Gastrocnemius medialis (tissue), 4 donors: Measurements from ENCODE around the gene ADAMTS2. TPM values are rescaled to one million over a fixed set of nuclear protein-coding genes. Genes with fewer than 3 reads are reported as not detected.

Source experiments
- ATAC-seq, 2 donors: fragments of 150-250 bp; one replicate each; pipeline ENCODE4 v1.9.1; 2016
- DNase-seq, 2 donors: peaks; one replicate each; pipeline ENCODE4 v3.0.0-alpha.2; 2019
- H3K27ac ChIP-seq, 4 donors: fragments of 200-600 bp; sonication (generic); 1 replicate in 1 of 4; 2 replicates in 3 of 4; pipeline ENCODE4 v1.5.1; 2016 to 2018; ENCODE audit warnings: mild to moderate bottlenecking in 2 of 4, moderate library complexity in 1 of 4
- H3K27me3 ChIP-seq, 3 donors: fragments of 200-600 bp; sonication (generic) in 2 of 3; 1 replicate in 1 of 3; 2 replicates in 2 of 3; pipeline versions ENCODE4 v1.5.1 to v1.6.0; 2016 to 2019; ENCODE audit warnings: mild to moderate bottlenecking in 1 of 3, moderate library complexity in 1 of 3
- H3K36me3 ChIP-seq, 2 donors: fragments of 200-600 bp; sonication (generic) in 1 of 2; one replicate each; pipeline ENCODE4 v1.5.1; 2017 to 2018
- H3K4me1 ChIP-seq, 2 donors: fragments of 200-600 bp; sonication (generic) in 1 of 2; one replicate each; pipeline ENCODE4 v1.5.1; 2016 to 2017; ENCODE audit warnings: mild to moderate bottlenecking in 2 of 2
- H3K4me3 ChIP-seq, 4 donors: fragments of 200-600 bp; sonication (generic) in 3 of 4; 1 replicate in 1 of 4; 2 replicates in 3 of 4; pipeline ENCODE4 v1.5.1; 2016 to 2019; ENCODE audit warnings: mild to moderate bottlenecking in 2 of 4
- H3K9me3 ChIP-seq, 3 donors: fragments of 200-600 bp; sonication (generic) in 2 of 3; 1 replicate in 1 of 3; 2 replicates in 2 of 3; pipeline ENCODE4 v1.5.1; 2016 to 2019
- CTCF ChIP-seq, 5 experiments: fragments of 450-650 bp in 3 of 5; fragments of 200-600 bp in 2 of 5; sonication (generic) in 2 of 5; IDR thresholded peaks in 4 of 5; conservative IDR thresholded peaks in 1 of 5; 1 replicate in 4 of 5; 2 replicates in 1 of 5; pipeline ENCODE4 v1.5.1; 2016 to 2019; ENCODE audit warnings: antibody characterized with exemption in 5 of 5, mild to moderate bottlenecking in 3 of 5, moderate library complexity in 3 of 5
- POLR2A ChIP-seq, 2 donors: fragments of 450-650 bp; IDR thresholded peaks; one replicate each; pipeline ENCODE4 v1.6.1; 2017; ENCODE audit warnings: antibody characterized with exemption in 2 of 2, mild to moderate bottlenecking in 2 of 2, moderate library complexity in 2 of 2
- in situ Hi-C, 4 donors: fragments of 200-750 bp; cut with MboI; loops; one replicate each; pipeline versions ENCODE4 v1.15.0 to v1.8.0; 2017; ENCODE audit warnings: low sequenced_read_pairs in 4 of 4
- intact Hi-C: fragments of 100-400 bp; cut with DNase I; formaldehyde crosslinking; loops from one replicate; pipeline ENCODE4 v1.15.1; 2023; ENCODE audit warnings: low total_unique reads
- total RNA-seq, 4 donors: library from RNA; depleted of rRNA; stranded (reverse); fragments of >200 nt; gene quantifications; one replicate each; pipeline versions ENCODE4 v1.1.0 to v1.2.3, GENCODE V29; 2016

The ADAMTS2 gene
- total RNA-seq, 4 donors from 2014 or later = 0.78 to 3.8 (median 2.0) TPM

- no peaks in the 10 kb centered on the region for H3K4me1 ChIP-seq
- TF ChIP-seq POLR2A (IDR thresholded peaks at IDR 0.05) = no peak
- TF ChIP-seq CTCF (IDR thresholded peaks at IDR 0.05 in 4 of 5, conservative IDR thresholded peaks at IDR 0.05 in 1 of 5) = no peak
- intact Hi-C loops (no loop called here), in situ Hi-C loops (no loop called here)
- DNase-seq (no peak), ATAC-seq (no peak)
- no peaks in the 10 kb centered on the region for H3K36me3 ChIP-seq
- no peak overlapping the region for H3K27ac ChIP-seq
- H3K9me3 ChIP-seq = no peaks in the 10 kb centered on the region
- no peak overlapping the region for H3K4me3 ChIP-seq
- H3K27me3 ChIP-seq = no peaks in the 10 kb centered on the region
These were observed 30.6 kb upstream of the ADAMTS2 start for GRCh38 chr5:179375831-179376365.

- DNase-seq (no peak), ATAC-seq (no peak)
- in situ Hi-C loops = no loop called here
- no peaks in the 10 kb centered on the region for H3K9me3 ChIP-seq
- H3K27me3 ChIP-seq = no peaks in the 10 kb centered on the region
- no peak overlapping the region for H3K27ac ChIP-seq
- no peaks in the 10 kb centered on the region for H3K36me3 ChIP-seq
- H3K4me3 ChIP-seq = no peak overlapping the region
- H3K4me1 ChIP-seq = no peaks in the 10 kb centered on the region
- intact Hi-C loops = no loop called here
- TF ChIP-seq CTCF (IDR thresholded peaks at IDR 0.05 in 4 of 5, conservative IDR thresholded peaks at IDR 0.05 in 1 of 5) (no peak), POLR2A (IDR thresholded peaks at IDR 0.05) (no peak)
These were observed 30.0 kb upstream of the ADAMTS2 start for GRCh38 chr5:179375236-179375685.

DNA sequence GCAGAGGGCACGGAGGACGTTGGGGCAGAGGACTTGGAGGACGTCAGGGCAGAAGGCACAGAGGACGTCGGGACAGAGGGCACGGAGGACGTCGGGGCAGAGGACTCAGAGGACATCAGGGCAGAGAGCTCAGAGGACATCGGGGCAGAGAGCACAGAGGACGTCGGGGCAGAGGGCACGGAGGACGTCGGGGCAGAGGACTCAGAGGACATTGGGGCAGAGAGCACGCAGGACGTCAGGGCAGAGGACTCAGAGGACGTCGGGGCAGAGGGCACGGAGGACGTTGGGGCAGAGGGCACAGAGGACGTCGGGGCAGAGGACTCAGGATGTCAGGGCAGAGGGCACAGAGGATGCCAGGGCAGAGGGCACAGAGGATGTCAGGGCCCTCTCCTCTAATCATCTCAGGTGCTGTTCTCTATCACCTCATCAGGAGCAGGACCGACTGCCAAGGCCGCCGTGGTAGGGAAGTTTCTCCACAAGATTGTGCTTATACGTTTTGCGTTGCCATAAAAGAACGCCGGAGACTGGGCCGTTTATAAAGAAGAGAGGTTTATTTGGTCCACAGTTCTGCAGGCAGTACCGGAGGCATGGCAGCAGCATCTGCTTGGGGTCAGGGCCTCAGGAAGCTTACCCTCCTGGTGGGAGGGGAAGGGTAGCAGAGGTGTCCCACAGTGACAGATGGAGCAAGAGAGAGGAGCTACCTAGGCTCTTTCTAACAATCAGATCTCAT lies 29.4 kb upstream of the ADAMTS2 start:
- Histone ChIP-seq H3K4me3 (no peak overlapping the region), H3K4me1 (no peaks in the 10 kb centered on the region), H3K27me3 (no peaks in the 10 kb centered on the region), H3K9me3 (no peaks in the 10 kb centered on the region), H3K27ac (no peak overlapping the region), H3K36me3 (no peaks in the 10 kb centered on the region)
- DNase-seq = no peak
- no peak for TF ChIP-seq CTCF (IDR thresholded peaks at IDR 0.05 in 4 of 5, conservative IDR thresholded peaks at IDR 0.05 in 1 of 5)
- TF ChIP-seq POLR2A (IDR thresholded peaks at IDR 0.05) = no peak
- intact Hi-C loops (no loop called here), in situ Hi-C loops (no loop called here)
- ATAC-seq = no peak

- Histone ChIP-seq H3K27me3 (no peaks in the 10 kb centered on the region), H3K9me3 (no peaks in the 10 kb centered on the region), H3K4me3 (no peak overlapping the region), H3K36me3 (no peaks in the 10 kb centered on the region), H3K27ac (no peak overlapping the region), H3K4me1 (no peaks in the 10 kb centered on the region)
- ATAC-seq (no peak), DNase-seq (no peak)
- in situ Hi-C loops = no loop called here
- intact Hi-C loops = no loop called here
- TF ChIP-seq CTCF (IDR thresholded peaks at IDR 0.05 in 4 of 5, conservative IDR thresholded peaks at IDR 0.05 in 1 of 5) (no peak), POLR2A (IDR thresholded peaks at IDR 0.05) (no peak)
These were observed 28.8 kb upstream of the ADAMTS2 start for GRCh38 chr5:179373961-179374505.
